PC-3 (cell line): ENCODE results near the gene FGD4.
A peak's percentile ranks its signal among the peaks of the same experiment; 100 is the strongest.

Source experiments
- CTCF ChIP-seq: fragments of 300-600 bp; sonication (generic); conservative IDR thresholded peaks from 2 replicates; pipeline ENCODE4 v1.5.1; 2017; ENCODE audit warnings: antibody characterized with exemption, low read depth, mild to moderate bottlenecking, low read length
- EZH2 ChIP-seq: fragments of 300-600 bp; sonication (generic); IDR thresholded peaks from one replicate; pipeline ENCODE4 v1.6.1; 2017; ENCODE audit warnings: antibody characterized with exemption, mild to moderate bottlenecking, low read length; ENCODE audit not compliant: unreplicated experiment

DNA sequence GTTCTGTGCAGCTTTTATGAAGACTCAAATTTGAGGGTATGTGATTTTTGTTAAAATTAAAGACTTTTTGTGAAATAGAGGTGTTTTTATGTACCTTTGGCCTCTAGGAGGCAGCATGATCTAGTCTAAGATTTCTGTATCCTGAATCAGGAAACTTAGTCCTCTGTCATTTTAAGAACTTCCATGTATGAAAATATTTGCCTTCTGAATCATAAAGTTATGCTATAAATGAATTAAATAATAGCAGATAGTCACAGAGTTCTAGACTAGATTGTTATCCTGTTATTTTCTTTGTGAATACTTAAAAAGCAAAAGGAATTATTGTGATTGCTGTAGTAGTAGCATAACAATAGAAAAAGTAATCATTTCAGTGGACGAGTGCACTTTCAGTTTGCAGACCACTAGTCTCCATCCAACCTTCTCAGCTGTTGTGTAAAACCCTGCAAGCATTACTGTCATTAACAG lies 56.3 kb downstream of the FGD4 start:
- peak; percentile 70 for TF ChIP-seq CTCF
- no peak for TF ChIP-seq EZH2
